Subcutaneous adipose tissue (tissue), 4 donors: Measurements from ENCODE around the gene MMADHC. TPM values are rescaled to one million over a fixed set of nuclear protein-coding genes. Genes with fewer than 3 reads are reported as not detected.

Experiments
- CTCF ChIP-seq: fragments of 450-650 bp; IDR thresholded peaks from one replicate; pipeline ENCODE4 v1.5.1; 2016; ENCODE audit warnings: low read depth, mild to moderate bottlenecking, control low read depth, antibody characterized with exemption, moderate library complexity
- total RNA-seq, 4 donors: library from RNA; depleted of rRNA; stranded (reverse); fragments of >200 nt; gene quantifications; one replicate each; pipeline ENCODE4 v1.1.0, GENCODE V29; 2016

MMADHC gene
- total RNA-seq, 4 donors from 2014 or later: 93.2 to 128 (median 103) TPM

GRCh38 chr2:149564097-149564496, 23.5 kb downstream of the MMADHC start:
- TF ChIP-seq CTCF: no peak

GRCh38 chr2:149562324-149562723, 25.3 kb downstream of the MMADHC start:
- TF ChIP-seq CTCF: no peak

- TF ChIP-seq CTCF: no peak
These were observed 26.2 kb downstream of the MMADHC start for GRCh38 chr2:149561309-149561926.

GRCh38 chr2:149559341-149560068, 28.1 kb downstream of the MMADHC start:
- no peak for TF ChIP-seq CTCF

- no peak for TF ChIP-seq CTCF
These were observed 31.1 kb downstream of the MMADHC start for GRCh38 chr2:149556452-149556851.

- no peak for TF ChIP-seq CTCF
These were observed 34.7 kb downstream of the MMADHC start for GRCh38 chr2:149552830-149553229.

- no peak for TF ChIP-seq CTCF
These were observed 35.3 kb downstream of the MMADHC start for GRCh38 chr2:149552226-149552625.
